ENCODE data around the gene PHKB. TPM values are rescaled to one million over a fixed set of nuclear protein-coding genes. Genes with fewer than 3 reads are reported as not detected.

PHKB gene
- total and polyA plus RNA-seq, 2 donors (not counting 3 experiments of a cell fraction or from before 2014, with no cell fraction given): 30.1 to 61.0 TPM

DNA sequence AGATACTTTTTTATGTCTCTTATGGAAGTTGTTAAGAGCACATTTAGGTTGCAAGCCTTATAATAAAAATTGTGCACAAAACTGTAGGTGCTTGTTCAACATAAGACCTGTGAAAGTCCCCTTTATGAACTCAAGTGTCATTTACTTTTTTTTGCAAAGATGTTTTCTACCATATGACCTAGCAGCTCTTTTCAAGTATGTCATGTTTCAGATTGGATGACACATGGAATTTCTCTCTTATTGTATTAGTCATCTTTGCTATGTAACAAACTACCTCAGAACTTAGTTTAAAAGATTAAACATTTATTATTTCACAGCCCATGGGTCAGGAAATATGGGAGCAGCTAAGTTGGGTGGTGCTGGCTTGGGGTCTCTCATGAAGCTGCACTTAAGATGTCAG is 57.9 kb downstream of the PHKB start:
- no peaks in the 10 kb centered on the region for H3K79me2 ChIP-seq (ENCODE audit: control insufficient read depth, insufficient read depth, low read length)
- no peak overlapping the region for H2AFZ ChIP-seq (ENCODE audit: low read depth, low read length)
- no TSS peak for BruUV-seq (replicated peaks)
- no peaks in the 10 kb centered on the region for H4K20me1 ChIP-seq (replicated peaks; ENCODE audit: control insufficient read depth, extremely low read depth, insufficient read depth, low read length)
- no peak overlapping the region for H3K9ac ChIP-seq (replicated peaks; ENCODE audit: extremely low read depth, insufficient read depth, low read length)
- FAIRE-seq: no peak
- CTCF ChIA-PET: no interaction called here
- no peak overlapping the region for H3K27ac ChIP-seq (ENCODE audit: insufficient read depth, low read depth, low read length)
- POLR2A ChIA-PET: no interaction called here
- H3K4me2 ChIP-seq (ENCODE audit: insufficient read depth, low read length): no peak overlapping the region
- DNase-seq (ENCODE audit: low read depth, low spot score): no peak
- intact Hi-C loops (cut with micrococcal nuclease): no loop called here
- H3K9me3 ChIP-seq (replicated peaks; ENCODE audit: control insufficient read depth, insufficient read depth, low read length): no peaks in the 10 kb centered on the region
- H3K9me1 ChIP-seq (replicated peaks; ENCODE audit: control insufficient read depth, extremely low read depth, insufficient read depth, low read length): no peaks in the 10 kb centered on the region
- H3K4me1 ChIP-seq (ENCODE audit: control insufficient read depth, extremely low read depth, insufficient read depth, low read length): peaks cover 14% of the 10 kb centered on the region
- peaks cover 0 to 4% of the 10 kb centered on the region in 2 experiments for H3K36me3 ChIP-seq (ENCODE audit: control insufficient read depth in 2 of 2, extremely low read depth in 1 of 2, insufficient read depth in 2 of 2, low read length in 2 of 2)
- dilution Hi-C loops (cut with MboI; ENCODE audit: extremely low pct_ligation_motif_present, low sequenced_read_pairs): no loop called here
- TF ChIP-seq FOS (IDR thresholded peaks at IDR 0.05; ENCODE audit: borderline replicate concordance, insufficient read depth, low read length): no peak
- TF ChIP-seq EZH2 (IDR thresholded peaks at IDR 0.05; ENCODE audit: borderline replicate concordance, low read depth, low read length, severe bottlenecking): no peak
- no peak for TF ChIP-seq GATA2 (IDR thresholded peaks at IDR 0.05; ENCODE audit: insufficient read depth, insufficient read length, low read depth, low read length)
- TF ChIP-seq, protein P1, sequence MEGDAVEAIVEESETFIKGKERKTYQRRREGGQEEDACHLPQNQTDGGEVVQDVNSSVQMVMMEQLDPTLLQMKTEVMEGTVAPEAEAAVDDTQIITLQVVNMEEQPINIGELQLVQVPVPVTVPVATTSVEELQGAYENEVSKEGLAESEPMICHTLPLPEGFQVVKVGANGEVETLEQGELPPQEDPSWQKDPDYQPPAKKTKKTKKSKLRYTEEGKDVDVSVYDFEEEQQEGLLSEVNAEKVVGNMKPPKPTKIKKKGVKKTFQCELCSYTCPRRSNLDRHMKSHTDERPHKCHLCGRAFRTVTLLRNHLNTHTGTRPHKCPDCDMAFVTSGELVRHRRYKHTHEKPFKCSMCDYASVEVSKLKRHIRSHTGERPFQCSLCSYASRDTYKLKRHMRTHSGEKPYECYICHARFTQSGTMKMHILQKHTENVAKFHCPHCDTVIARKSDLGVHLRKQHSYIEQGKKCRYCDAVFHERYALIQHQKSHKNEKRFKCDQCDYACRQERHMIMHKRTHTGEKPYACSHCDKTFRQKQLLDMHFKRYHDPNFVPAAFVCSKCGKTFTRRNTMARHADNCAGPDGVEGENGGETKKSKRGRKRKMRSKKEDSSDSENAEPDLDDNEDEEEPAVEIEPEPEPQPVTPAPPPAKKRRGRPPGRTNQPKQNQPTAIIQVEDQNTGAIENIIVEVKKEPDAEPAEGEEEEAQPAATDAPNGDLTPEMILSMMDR (IDR thresholded peaks at IDR 0.05; ENCODE audit: extremely low read depth in 1 of 2, insufficient read depth in 1 of 2, low read depth in 1 of 2, low read length in 2 of 2): no peak
- no peak for TF ChIP-seq POLR2A (IDR thresholded peaks at IDR 0.05; ENCODE audit: low read depth, low read length)
- no peak for TF ChIP-seq POLR2AphosphoS5 (IDR thresholded peaks at IDR 0.05; ENCODE audit: insufficient read depth, low read depth, low read length)
- TF ChIP-seq, protein P2, sequence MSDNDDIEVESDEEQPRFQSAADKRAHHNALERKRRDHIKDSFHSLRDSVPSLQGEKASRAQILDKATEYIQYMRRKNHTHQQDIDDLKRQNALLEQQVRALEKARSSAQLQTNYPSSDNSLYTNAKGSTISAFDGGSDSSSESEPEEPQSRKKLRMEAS (IDR thresholded peaks at IDR 0.05; ENCODE audit: insufficient read depth, insufficient read length): no peak
- H3K4me3 ChIP-seq (replicated peaks in 1 of 3; ENCODE audit: insufficient read depth in 1 of 3, low read depth in 1 of 3, low read length in 3 of 3): no peak overlapping the region
- H3K27me3 ChIP-seq (ENCODE audit: control insufficient read depth in 2 of 2, insufficient read depth in 2 of 2, low read length in 2 of 2): no peaks in the 10 kb centered on the region

Data from endothelial cell of umbilical vein (primary cell).